ENCODE results near the gene CLDN9.

- TF ChIP-seq, protein P1, sequence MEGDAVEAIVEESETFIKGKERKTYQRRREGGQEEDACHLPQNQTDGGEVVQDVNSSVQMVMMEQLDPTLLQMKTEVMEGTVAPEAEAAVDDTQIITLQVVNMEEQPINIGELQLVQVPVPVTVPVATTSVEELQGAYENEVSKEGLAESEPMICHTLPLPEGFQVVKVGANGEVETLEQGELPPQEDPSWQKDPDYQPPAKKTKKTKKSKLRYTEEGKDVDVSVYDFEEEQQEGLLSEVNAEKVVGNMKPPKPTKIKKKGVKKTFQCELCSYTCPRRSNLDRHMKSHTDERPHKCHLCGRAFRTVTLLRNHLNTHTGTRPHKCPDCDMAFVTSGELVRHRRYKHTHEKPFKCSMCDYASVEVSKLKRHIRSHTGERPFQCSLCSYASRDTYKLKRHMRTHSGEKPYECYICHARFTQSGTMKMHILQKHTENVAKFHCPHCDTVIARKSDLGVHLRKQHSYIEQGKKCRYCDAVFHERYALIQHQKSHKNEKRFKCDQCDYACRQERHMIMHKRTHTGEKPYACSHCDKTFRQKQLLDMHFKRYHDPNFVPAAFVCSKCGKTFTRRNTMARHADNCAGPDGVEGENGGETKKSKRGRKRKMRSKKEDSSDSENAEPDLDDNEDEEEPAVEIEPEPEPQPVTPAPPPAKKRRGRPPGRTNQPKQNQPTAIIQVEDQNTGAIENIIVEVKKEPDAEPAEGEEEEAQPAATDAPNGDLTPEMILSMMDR (IDR thresholded peaks at IDR 0.05; ENCODE audit: poor library complexity): no peak
- TF ChIP-seq EZH2phosphoT487 (IDR thresholded peaks at IDR 0.05; ENCODE audit: low read depth, severe bottlenecking, unreplicated experiment): no peak
These were observed 25.5 kb downstream of the CLDN9 start for GRCh38 chr16:3038256-3038655.
